Erythroblast (primary cell): ENCODE data around the gene NEUROD2.

Experiments used
- DNase-seq, 2 experiments: peaks; one replicate each; lab custom pipeline; 2025; lab: John Stamatoyannopoulos, UW
- GATA1 ChIP-seq: IDR thresholded peaks from 2 replicates; pipeline ENCODE4 v1.6.1; 2011; ENCODE audit warnings: low read depth, mild to moderate bottlenecking, control low read depth, low read length, moderate library complexity
- POLR2A ChIP-seq: IDR thresholded peaks from 2 replicates; pipeline ENCODE4 v1.6.1; 2011; ENCODE audit warnings: mild to moderate bottlenecking, low read length

Gene NEUROD2

DNA sequence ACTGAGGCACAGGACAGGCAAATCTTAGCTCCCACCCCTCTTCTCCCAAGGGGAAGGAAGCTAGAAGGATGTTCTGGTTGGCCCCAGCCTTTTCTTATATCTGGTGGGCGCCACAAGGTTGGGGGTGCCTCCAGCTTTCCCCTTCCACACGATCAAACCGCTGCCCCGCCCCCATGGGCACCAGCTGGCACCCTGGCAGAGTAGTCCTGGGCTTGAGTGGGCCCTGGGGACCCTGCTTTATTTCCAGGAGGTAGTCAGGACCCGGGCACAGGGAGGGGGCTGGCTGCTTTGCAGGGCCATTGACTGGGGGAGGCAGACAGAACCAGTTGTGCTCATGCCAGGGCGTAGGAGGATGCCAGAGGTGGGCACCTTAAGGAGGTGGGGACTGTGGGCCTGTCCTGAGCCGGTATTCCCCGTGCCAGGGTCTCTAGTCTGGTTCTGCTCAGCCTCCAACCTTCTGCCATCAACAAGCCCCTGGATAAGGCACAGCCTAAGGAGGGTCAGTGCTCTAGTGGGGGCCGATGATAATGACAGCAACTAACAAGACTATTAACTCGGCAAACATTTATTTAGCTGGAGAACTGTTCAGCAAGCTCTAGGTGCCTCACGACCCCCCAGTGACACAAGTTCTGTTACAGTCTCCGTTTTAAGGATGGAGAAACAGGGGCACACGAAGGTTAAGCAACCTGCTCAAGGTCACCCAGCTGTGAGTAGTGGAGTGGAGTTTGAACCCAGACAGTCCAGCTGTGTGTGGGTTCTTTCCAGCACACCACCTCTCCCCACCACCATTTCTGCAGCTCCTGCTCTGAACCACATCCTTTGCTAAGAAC lies 11.5 kb upstream of the NEUROD2 start:
- DNase-seq: no peak
- TF ChIP-seq POLR2A: no peak
- no peak for TF ChIP-seq GATA1

DNA sequence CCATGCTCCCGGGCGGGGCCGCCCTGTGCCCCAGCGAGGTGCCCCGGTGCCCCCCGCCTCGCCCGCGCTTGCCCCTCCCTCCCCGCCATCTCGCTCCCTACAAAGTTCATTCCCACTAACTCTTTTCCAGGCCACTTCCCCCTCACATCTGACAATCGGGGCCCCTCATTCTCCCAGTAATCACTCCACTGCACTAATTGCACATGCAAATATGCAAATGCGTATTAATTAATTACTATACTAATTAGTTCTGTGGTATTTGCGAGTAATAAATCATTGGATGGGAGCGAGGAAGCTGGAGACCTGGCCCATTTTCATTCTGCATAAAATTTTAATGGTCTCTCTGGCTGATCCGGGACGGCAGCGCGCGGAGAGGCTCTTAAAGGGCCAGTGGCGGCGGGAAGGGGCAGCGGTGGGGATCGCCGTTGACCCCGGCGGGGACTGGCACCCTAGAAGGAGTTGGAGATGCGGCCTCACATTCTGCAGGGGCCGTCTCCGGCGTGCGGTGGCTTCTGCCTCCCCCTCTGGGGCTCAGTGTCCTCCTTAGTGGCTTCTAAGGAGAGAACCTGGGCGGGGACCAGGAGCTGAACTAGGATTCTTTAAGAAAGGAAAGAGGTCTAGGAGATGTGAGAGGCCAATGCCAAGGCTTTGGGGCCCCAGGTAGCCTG lies 10.7 kb upstream of the NEUROD2 start:
- no peak for DNase-seq

DNA sequence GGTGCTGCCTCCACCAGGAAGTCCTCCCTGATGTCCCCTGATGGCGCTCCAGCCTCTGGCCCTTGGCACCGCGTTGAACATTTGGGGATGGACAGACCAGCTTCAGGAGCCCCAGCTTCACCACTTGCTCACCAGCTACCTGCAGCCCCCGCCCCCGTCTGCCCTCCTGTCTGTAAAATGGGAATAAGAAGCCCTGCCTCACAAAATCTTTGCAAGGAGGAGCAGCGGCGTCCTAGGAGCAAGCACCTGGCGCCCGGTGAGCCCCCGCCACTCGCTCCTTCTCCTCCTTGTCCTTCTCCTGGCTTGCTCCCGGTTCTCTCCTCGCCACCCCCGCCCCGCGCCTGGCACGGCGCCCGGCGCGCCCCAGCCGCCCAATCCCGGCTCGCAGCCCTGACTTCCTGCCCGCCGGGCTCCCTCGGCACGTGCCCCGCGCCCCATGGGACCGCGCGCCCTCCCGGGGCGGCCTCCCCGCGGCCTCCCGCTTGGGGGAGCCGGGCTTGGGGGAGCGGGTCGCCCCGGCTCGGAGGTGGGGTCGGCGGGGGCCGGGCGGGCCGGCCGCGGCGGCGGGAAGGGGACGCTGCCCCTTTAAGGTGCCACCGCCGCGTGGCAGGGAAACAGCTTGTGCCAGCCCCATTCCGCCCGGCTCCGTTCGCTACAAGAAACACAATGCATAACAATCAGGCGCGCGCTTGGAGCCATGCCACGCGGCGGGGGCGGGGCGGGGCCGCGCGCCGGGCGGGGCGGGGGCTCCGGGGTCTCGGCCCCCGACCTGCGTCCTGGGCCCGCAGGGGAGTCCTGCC lies 9.9 kb upstream of the NEUROD2 start:
- TF ChIP-seq POLR2A: no peak
- no peak for TF ChIP-seq GATA1
- peak in 1 of 2 experiments; percentile 18 for DNase-seq

More for the DNA sequence above, 10.7 kb upstream of the NEUROD2 start:
- TF ChIP-seq GATA1 (no peak), POLR2A (no peak)

DNA sequence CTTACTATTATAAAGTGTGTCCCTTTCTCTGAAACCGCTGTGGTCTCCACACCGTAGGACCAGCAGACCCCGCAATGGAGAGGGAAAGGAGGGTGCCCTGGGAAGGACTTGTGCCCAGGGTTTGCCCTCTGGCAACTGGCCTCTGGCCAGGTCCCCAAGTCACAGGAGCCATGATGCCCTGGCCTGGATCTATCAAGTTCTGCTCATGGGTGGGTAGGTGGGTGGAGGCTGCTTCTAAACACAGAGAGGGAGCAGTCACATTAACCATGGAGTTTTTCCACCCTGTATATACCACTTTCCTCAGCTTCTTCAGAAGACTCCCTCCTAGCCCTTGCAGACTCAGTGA lies 9.4 kb upstream of the NEUROD2 start:
- DNase-seq: no peak
- TF ChIP-seq GATA1: no peak
- no peak for TF ChIP-seq POLR2A

DNA sequence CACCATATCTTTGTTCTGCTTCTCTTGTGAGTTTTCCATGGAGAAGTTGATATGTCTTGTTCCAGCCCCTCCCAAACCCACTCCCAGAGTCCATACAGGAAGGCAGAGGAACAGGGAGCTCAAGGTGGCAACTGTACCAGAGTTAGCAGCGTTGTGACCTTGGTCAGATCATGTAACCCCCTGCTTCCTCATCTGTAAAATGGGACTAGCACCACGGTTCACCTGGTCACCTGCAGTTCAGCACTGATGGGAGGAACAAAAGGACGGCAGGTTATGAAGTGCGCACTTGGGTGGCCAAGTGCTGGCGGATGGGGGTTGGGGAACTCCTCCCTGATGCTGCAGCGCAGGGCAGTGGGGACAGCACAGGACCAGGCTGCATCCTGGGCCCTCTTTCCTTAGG lies 7.7 kb upstream of the NEUROD2 start:
- TF ChIP-seq GATA1 (no peak), POLR2A (no peak)
- no peak for DNase-seq

DNA sequence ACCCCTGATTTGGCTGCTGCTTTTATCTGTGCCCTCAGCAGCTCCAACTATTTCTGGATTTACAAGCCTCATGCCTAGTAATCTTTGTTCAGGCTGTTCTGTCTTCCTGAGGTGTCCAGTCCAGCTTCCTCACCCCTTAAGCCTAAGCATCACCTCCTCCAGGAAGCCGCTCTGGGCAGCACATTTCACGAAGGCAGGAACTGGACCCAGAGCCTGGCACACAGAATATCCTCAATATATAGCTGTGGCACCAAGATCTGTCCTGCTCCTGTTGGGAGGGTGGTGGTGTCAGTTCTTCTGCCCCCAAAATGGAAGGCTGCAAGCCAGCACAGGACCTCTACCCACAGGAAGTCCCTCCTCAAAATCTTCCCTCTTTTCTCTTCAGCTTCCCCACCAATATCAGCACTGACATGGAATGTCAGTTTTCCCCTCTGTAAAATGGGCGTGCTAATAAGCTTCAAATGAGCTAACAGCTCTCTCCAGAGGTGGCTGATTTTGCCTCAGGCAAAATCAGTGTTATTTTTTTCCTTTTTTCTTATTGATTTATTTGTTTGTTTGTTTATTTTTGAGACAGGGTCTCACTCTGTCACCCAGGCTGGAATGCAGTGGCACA lies 6.9 kb upstream of the NEUROD2 start:
- no peak for DNase-seq
- no peak for TF ChIP-seq GATA1
- no peak for TF ChIP-seq POLR2A

DNA sequence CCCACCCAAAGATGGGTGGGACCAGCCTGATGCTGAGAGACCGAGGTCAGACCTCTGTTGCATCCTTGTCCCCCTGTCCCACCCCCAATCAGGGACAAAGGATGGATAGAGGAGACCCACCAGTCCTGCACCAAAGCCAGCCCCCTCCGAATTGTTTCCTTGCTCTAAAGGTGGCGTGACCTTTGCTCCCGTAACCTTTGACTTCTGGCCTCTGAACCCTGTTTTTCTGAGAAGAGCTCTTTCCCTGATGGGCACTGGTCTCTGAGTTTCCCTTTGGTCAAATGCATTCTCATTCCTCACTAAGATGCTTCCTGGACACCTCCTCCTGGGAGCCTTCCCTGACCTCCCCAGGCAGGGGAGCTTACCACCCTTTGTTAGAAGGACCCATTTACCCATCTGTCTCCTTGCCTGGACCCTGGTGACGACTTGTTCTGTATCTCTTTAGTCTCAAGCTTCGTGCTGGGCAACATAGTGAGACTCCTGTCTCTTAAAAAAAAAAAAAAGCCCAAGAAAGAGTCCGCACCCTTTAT lies 5.3 kb upstream of the NEUROD2 start:
- no peak for DNase-seq
- TF ChIP-seq POLR2A: no peak
- TF ChIP-seq GATA1: no peak

DNA sequence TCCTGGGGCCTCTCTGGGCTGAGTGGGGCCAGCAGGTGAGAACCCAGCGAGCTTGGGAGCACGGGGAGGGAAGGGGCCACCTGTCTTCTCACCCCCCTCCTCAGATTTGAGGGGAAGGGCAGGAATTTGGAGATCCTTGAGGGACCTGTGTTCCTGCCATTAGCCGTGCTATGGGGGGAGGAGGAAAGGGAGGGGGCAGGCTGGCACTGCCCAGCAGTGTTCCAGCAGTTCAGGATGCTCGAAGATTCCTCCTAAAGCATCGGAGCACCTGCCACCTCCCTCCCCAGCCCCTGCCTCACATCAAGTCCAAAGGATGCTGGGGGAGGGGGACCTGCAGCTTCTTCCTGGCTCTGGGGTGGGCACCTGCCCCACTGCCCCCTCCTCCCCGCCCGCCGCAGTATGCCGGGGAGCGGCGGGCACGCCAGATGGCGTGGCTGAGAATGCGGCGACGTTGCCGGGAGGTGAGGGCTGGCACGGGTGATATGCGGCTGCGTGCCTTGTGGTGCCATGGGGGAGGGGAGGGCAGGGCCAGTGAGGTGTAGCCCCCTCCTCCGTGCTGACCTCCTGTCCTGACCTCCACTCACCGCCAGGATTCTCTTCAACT lies 4.7 kb upstream of the NEUROD2 start:
- no peak for TF ChIP-seq POLR2A
- TF ChIP-seq GATA1: no peak
- no peak for DNase-seq

DNA sequence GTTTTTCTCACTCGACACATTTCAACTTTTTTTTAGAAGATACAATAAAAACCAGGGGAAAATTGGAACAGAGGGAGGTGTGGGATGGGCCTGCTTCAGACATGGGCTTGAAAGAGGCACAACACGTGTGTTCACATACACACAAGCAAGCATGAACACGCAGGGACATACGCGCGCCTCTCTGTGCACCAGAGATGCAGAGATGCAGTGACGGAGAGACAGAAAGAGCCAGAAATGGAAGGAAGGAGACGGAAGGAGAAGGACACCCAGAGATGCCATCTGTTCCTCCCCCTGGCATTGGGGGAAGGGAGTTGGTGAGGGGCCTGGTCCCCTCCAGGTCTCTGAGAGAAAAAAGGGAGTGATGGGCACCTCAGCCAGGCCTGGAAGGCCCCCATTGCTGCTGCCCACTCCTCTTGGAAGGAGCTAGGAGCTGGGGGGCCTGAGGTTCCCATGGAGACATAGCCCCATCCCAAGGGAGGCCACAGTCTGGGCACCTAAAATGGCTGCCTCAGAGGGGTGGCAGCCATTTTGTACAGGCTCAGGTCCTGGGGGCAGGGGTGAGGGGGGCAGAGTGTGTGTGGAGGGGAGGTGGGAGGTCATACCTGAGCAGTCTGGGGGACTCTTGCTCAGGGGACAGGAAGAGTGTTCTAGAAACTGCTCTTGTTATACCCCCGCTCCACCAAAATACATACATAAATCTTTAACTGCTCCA lies 3.8 kb upstream of the NEUROD2 start:
- TF ChIP-seq GATA1 (no peak), POLR2A (no peak)
- no peak for DNase-seq

DNA sequence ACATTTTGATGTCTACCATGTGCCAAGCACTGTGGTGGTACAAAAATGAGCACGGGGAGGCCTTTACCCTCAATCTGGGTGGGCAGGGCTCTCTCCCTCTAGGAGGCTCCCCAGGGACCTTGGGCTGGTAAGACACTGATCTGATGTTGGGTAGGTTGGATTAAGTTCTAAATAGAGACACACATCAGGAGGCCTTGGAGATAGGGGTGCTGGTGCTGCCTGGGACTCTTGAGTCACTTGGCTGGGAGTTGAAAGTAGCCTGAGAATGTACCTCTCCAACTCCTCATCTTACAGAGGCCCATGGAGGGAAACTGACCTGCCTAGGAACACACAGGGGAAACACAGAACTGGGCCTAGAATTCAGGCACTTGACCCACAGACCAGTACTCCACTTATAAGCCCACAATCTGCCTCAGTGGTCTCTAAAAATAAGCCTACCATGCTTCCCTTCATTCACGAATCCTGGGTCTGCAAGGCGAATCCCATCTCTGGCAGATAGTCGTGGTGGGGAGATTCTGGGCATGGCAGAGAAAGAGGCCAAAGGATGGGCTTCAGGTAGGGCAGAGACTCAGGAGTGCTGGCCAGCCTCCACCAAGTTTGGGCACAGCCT lies 1.8 kb upstream of the NEUROD2 start:
- no peak for DNase-seq
- no peak for TF ChIP-seq GATA1
- no peak for TF ChIP-seq POLR2A

DNA sequence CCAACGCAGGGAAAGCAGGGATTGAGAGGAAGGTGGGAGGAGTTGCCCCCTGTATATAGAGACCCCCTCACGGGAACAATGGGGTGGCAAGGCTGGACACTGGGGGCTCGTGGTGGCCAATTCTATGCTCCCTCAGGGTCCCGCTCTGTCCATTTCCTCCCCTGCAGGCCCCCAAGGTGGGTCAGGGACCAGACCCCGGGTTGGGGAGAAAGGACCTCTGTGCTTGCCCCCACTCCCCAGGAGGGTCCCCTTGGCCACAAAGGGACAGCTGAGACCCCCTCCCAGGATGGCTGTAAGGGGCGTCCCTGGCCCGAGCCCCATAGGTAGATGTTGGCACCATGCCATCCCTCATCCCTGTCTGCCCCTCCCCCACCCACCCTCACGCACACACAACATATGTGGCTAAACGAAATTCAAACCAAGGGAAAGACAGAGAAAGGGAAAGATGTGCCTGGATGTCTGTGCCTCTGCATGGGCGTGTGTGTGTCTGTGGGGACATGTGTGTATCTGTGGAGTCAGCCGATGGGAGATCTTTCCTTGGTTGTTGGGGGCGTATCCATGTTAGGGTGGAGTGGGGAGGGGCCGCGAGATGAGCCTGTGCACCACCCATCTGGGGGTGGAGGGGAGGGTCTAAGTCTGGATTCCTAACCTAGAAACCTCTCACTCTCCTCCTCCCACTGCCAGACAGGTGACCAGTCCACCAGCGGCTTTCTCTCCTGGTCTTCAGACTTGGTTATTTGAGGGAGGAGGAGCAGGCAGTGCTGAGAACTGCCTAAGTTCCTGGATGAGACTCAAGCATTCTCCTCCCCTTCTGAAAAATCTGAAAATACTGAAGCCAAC lies 642 bp upstream of the NEUROD2 start:
- DNase-seq: no peak
- TF ChIP-seq GATA1 (no peak), POLR2A (no peak)
